Activated naive CD8-positive, alpha-beta T cell treated with anti-CD3 and anti-CD28 coated beads for 36 hours (primary cell): ENCODE data around the gene CADM1. TPM values are rescaled to one million over a fixed set of nuclear protein-coding genes. Genes with fewer than 3 reads are reported as not detected.

Experiments used
- DNase-seq: peaks from one replicate; pipeline ENCODE4 v3.0.0; 2021
- H3K27ac Mint-ChIP-seq: one replicate; pipeline ENCODE4 v1.8.0; 2022; ENCODE audit warnings: mild to moderate bottlenecking, moderate library complexity, mixed read lengths
- H3K27me3 Mint-ChIP-seq: one replicate; pipeline ENCODE4 v1.8.0; 2022; ENCODE audit warnings: mild to moderate bottlenecking, mixed read lengths
- H3K36me3 Mint-ChIP-seq: one replicate; pipeline ENCODE4 v1.8.0; 2021; ENCODE audit warnings: mild to moderate bottlenecking, mixed read lengths
- H3K4me1 Mint-ChIP-seq: one replicate; pipeline ENCODE4 v1.8.0; 2021; ENCODE audit warnings: mixed read lengths
- H3K4me3 Mint-ChIP-seq: one replicate; pipeline ENCODE4 v1.8.0; 2022; ENCODE audit warnings: mild to moderate bottlenecking, moderate library complexity, mixed read lengths
- H3K9me3 Mint-ChIP-seq: one replicate; pipeline ENCODE4 v1.8.0; 2022; ENCODE audit warnings: mixed read lengths
- total RNA-seq, 2 experiments: library from RNA; stranded (reverse); gene quantifications; one replicate each; pipeline ENCODE4 v1.2.3, GENCODE V29; 2021

CADM1 gene
- total RNA-seq, 2 experiments from 2014 or later, result not detected

- H3K27ac Mint-ChIP-seq, result no peak overlapping the region
- no peaks in the 10 kb centered on the region for H3K27me3 Mint-ChIP-seq
- DNase-seq, result no peak
- no peaks in the 10 kb centered on the region for H3K36me3 Mint-ChIP-seq
- no peaks in the 10 kb centered on the region for H3K4me1 Mint-ChIP-seq
- H3K4me3 Mint-ChIP-seq, result no peak overlapping the region
- no peaks in the 10 kb centered on the region for H3K9me3 Mint-ChIP-seq
Measured at GRCh38 chr11:115256397-115257197, 247.6 kb downstream of the CADM1 start.

- Mint-ChIP-seq H3K27me3 (no peaks in the 10 kb centered on the region), H3K9me3 (no peaks in the 10 kb centered on the region), H3K36me3 (no peaks in the 10 kb centered on the region), H3K4me3 (no peak overlapping the region), H3K4me1 (no peaks in the 10 kb centered on the region), H3K27ac (no peak overlapping the region)
- DNase-seq, result no peak
Measured at GRCh38 chr11:115255006-115255762, 249.0 kb downstream of the CADM1 start.

DNA sequence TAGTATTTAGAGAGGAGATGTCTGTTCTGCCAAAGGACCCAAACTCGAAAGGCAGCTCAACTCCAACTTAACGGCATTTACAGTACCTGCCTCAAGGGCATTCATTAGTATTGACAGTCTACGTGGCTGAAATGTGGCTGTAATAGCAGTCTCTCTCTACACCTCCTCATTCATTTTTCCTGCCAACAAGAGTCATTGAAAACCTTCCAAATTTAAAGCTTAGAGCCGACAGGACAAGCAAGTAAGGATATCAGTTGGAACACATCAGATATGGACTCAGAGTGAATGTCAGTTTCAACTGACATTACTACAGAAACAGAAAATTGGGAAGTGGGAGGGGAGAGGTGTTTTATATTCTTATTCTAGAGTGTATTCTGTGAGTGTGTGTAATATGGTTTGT lies 253.1 kb downstream of the CADM1 start:
- Mint-ChIP-seq H3K9me3 (no peaks in the 10 kb centered on the region), H3K27me3 (no peaks in the 10 kb centered on the region), H3K27ac (no peak overlapping the region), H3K4me1 (no peaks in the 10 kb centered on the region), H3K36me3 (no peaks in the 10 kb centered on the region), H3K4me3 (no peak overlapping the region)
- DNase-seq, result no peak

DNA sequence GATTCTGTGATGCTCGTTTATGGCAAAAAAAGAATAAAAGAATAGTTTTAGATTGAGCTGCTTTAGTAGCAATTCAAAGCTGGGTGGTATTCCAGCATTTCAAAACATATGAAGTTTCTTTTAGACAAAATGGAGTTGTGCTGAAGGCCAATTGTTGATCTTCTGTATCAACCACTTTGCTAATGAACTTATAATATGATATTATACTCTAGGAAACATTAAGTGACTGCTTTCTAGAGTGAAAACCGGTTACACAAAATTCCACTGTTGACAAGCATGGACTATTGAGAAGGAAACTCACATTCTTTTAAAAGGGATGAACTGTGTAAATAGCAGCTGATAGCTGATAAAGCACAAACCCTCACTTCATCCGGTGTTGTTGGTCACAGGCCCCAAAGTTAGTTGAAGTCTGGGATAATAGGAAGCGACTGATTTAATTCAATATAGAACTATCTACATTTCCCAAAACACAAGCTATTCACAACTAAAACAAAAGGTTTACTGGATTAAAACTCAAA lies 255.1 kb downstream of the CADM1 start:
- no peak overlapping the region for H3K4me3 Mint-ChIP-seq
- H3K4me1 Mint-ChIP-seq, result no peaks in the 10 kb centered on the region
- H3K27me3 Mint-ChIP-seq, result peaks cover 3% of the 10 kb centered on the region
- DNase-seq, result no peak
- H3K27ac Mint-ChIP-seq, result no peak overlapping the region
- no peaks in the 10 kb centered on the region for H3K36me3 Mint-ChIP-seq
- H3K9me3 Mint-ChIP-seq, result no peaks in the 10 kb centered on the region

DNA sequence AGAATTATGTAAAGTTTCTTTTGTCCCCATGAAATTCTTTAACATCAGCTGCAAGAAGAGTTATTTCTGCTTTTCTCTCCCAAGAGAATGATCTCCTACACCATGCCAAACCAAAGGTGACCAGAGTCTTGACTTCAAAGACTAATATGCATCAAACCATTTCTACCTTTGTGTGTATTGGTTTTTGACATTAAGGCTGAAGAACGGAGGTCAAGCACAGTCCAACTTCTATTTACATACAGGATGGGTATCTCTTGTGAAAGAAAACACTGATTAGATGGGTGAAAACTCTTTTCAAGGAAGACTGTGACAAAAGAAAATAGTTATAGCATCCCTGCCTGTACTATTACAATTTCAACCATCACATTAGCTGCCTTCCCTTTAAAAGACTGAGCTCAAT lies 256.3 kb downstream of the CADM1 start:
- Mint-ChIP-seq H3K36me3 (no peaks in the 10 kb centered on the region), H3K9me3 (no peaks in the 10 kb centered on the region), H3K27me3 (peaks cover 3% of the 10 kb centered on the region), H3K4me1 (no peaks in the 10 kb centered on the region), H3K4me3 (no peak overlapping the region), H3K27ac (no peak overlapping the region)
- DNase-seq, result no peak

DNA sequence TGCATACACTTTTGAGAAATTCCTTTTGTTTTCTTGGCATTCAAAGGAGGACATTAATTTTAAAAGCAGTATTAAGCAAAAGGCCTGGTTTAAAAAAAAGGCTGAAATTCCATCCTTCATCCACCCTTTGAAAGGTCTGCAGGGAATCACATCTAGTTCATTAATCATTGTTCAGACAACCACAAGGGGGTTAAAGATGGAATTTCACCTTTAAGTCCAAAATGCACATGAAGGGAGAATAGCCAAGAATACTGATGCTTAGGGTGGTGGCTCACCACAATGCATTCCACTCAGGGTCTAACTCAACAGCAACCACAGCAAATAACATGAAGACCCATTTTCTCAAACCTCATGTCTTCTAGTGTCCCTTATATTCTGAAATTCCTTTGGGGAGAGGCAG lies 256.9 kb downstream of the CADM1 start:
- no peaks in the 10 kb centered on the region for H3K4me1 Mint-ChIP-seq
- no peaks in the 10 kb centered on the region for H3K9me3 Mint-ChIP-seq
- DNase-seq, result no peak
- no peak overlapping the region for H3K4me3 Mint-ChIP-seq
- no peaks in the 10 kb centered on the region for H3K36me3 Mint-ChIP-seq
- no peak overlapping the region for H3K27ac Mint-ChIP-seq
- H3K27me3 Mint-ChIP-seq, result peaks cover 3% of the 10 kb centered on the region

DNA sequence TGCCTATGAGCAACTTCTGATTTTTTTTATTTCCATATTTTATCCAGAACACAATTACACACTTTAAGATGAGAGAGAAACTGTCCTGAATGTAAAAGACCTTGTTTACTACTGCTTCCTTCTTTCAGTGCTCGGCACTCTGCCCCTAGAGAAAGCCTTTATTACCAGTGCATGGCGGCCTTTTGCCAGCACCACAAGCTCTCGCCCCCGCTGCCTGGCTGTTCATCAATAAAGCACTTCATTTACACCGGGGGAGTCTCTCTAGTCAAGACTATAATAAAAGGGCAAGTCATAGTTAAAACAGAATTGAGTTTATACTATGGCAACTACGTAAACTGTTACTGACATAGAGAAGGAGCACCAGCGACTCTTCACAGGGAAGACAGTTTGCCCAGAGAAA lies 259.5 kb downstream of the CADM1 start:
- no peak for DNase-seq
- H3K36me3 Mint-ChIP-seq, result no peaks in the 10 kb centered on the region
- no peak overlapping the region for H3K4me3 Mint-ChIP-seq
- H3K9me3 Mint-ChIP-seq, result no peaks in the 10 kb centered on the region
- peaks cover 3% of the 10 kb centered on the region for H3K27me3 Mint-ChIP-seq
- no peaks in the 10 kb centered on the region for H3K4me1 Mint-ChIP-seq
- no peak overlapping the region for H3K27ac Mint-ChIP-seq

DNA sequence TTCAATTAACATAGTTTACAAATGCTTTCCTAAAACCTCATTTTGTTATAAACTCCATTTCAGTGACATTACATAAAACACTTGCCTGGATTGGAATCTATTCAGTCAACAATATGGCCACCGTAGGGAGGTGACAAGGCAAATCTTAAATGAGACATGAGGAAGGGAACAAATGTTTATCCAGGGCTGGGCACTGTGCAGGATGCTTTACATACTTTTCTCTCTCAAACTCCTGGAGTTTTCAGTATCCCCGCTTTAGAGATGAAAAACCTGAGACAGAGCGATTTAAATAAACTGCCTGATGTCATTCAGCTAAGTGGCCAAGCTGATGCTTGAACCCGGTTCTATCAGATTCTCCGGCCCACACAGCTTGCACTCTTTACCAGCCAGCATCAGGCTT lies 259.9 kb downstream of the CADM1 start:
- no peaks in the 10 kb centered on the region for H3K9me3 Mint-ChIP-seq
- no peaks in the 10 kb centered on the region for H3K36me3 Mint-ChIP-seq
- no peak overlapping the region for H3K27ac Mint-ChIP-seq
- H3K27me3 Mint-ChIP-seq, result peaks cover 3% of the 10 kb centered on the region
- no peaks in the 10 kb centered on the region for H3K4me1 Mint-ChIP-seq
- DNase-seq, result no peak
- H3K4me3 Mint-ChIP-seq, result no peak overlapping the region

DNA sequence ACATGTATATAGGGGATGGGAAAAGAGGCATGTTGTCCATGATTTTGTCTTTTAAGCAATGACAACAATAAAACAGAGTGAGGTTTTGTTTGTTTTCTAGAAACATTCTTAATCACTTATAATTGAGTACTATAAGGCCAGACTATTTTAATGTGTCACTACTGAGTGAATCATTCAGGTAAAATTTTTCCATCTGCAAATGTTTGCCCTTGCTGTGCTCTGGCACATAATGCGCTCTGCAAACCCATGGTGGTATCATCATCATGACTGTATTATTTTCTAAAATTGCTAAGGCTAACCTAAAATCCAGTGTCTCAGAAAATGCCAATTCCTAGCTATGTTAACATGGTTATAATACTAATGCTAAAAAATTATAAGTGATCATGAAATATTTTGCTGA lies 261.2 kb downstream of the CADM1 start:
- H3K4me1 Mint-ChIP-seq, result no peaks in the 10 kb centered on the region
- no peaks in the 10 kb centered on the region for H3K9me3 Mint-ChIP-seq
- H3K4me3 Mint-ChIP-seq, result no peak overlapping the region
- no peak overlapping the region for H3K27ac Mint-ChIP-seq
- H3K27me3 Mint-ChIP-seq, result peaks cover 3% of the 10 kb centered on the region
- no peak for DNase-seq
- H3K36me3 Mint-ChIP-seq, result no peaks in the 10 kb centered on the region

- H3K27me3 Mint-ChIP-seq, result peaks cover 3% of the 10 kb centered on the region
- H3K9me3 Mint-ChIP-seq, result no peaks in the 10 kb centered on the region
- H3K36me3 Mint-ChIP-seq, result no peaks in the 10 kb centered on the region
- H3K4me1 Mint-ChIP-seq, result no peaks in the 10 kb centered on the region
- H3K4me3 Mint-ChIP-seq, result no peak overlapping the region
- no peak for DNase-seq
- H3K27ac Mint-ChIP-seq, result no peak overlapping the region
Measured at GRCh38 chr11:115241899-115242298, 262.3 kb downstream of the CADM1 start.

DNA sequence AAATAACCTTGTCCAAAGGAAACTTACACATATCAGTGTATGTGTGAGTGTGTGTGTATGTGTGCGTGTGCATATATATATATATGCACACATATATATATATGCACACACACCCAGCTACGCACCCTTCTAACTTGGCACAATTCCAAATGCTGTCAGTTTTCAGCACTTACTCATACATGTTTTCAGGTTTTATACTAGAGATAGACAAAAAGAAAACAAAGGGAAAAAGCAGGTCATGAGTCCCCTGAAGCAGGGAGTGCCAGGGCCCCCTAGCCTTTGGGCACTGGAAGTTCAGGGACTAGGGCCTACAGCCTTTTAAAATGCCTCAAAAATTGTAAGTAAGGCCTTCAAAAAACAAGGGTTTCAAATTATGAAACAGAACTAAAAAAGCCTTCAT lies 265.4 kb downstream of the CADM1 start:
- no peak overlapping the region for H3K4me3 Mint-ChIP-seq
- H3K4me1 Mint-ChIP-seq, result no peaks in the 10 kb centered on the region
- peaks cover 3% of the 10 kb centered on the region for H3K27me3 Mint-ChIP-seq
- no peak overlapping the region for H3K27ac Mint-ChIP-seq
- no peak for DNase-seq
- no peaks in the 10 kb centered on the region for H3K9me3 Mint-ChIP-seq
- no peaks in the 10 kb centered on the region for H3K36me3 Mint-ChIP-seq

DNA sequence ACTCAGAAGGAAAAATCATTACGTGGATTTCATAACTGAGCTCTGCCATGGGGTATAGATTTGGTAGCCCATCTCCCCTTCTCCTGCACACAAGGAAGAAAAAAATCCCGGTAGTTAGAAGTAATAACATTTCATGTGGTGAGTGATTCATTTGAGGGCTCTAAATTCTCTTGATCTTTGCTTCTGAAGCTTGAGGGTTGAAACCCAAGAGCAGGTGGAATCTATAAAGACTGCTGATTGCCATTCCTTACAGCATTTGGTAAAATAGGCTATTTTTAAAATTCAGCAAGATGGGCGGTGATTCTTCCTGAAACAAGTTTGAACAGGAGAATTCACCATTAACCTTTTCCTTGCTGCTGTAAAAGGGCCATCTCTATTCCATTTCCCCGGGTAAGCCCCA lies 266.1 kb downstream of the CADM1 start:
- Mint-ChIP-seq H3K27me3 (peaks cover 6% of the 10 kb centered on the region), H3K4me3 (no peak overlapping the region), H3K27ac (no peak overlapping the region), H3K36me3 (no peaks in the 10 kb centered on the region), H3K4me1 (no peaks in the 10 kb centered on the region), H3K9me3 (no peaks in the 10 kb centered on the region)
- no peak for DNase-seq

- Mint-ChIP-seq H3K4me1 (no peaks in the 10 kb centered on the region), H3K27ac (no peak overlapping the region), H3K9me3 (no peaks in the 10 kb centered on the region)
Measured at GRCh38 chr11:115237578-115237977, 266.6 kb downstream of the CADM1 start.

GRCh38 chr11:115234794-115235193 lies 269.4 kb downstream of the CADM1 start:
- no peaks in the 10 kb centered on the region for H3K4me1 Mint-ChIP-seq
- H3K27me3 Mint-ChIP-seq, result peaks cover 13% of the 10 kb centered on the region
- no peak for DNase-seq
- no peak overlapping the region for H3K27ac Mint-ChIP-seq
- H3K9me3 Mint-ChIP-seq, result no peaks in the 10 kb centered on the region
- H3K36me3 Mint-ChIP-seq, result no peaks in the 10 kb centered on the region
- H3K4me3 Mint-ChIP-seq, result no peak overlapping the region

More at GRCh38 chr11:115237578-115237977, 266.6 kb downstream of the CADM1 start:
- DNase-seq, result no peak
- Mint-ChIP-seq H3K36me3 (no peaks in the 10 kb centered on the region), H3K27me3 (peaks cover 6% of the 10 kb centered on the region), H3K4me3 (no peak overlapping the region)

GRCh38 chr11:115226556-115226955 lies 277.7 kb downstream of the CADM1 start:
- DNase-seq, result no peak
- Mint-ChIP-seq H3K4me3 (no peak overlapping the region), H3K4me1 (no peaks in the 10 kb centered on the region), H3K36me3 (no peaks in the 10 kb centered on the region), H3K9me3 (no peaks in the 10 kb centered on the region), H3K27me3 (peaks cover 19% of the 10 kb centered on the region), H3K27ac (no peak overlapping the region)
